GM12874 (cell line): ENCODE data around the gene PTPRR.

Experiments
- TF ChIP-seq, protein P1 (sequence below): IDR thresholded peaks from 2 replicates; pipeline ENCODE4 v1.5.1; 2011; ENCODE audit warnings: low read depth, mild to moderate bottlenecking, control low read depth, low read length, moderate library complexity; ENCODE audit not compliant: insufficient read depth

The PTPRR gene

DNA sequence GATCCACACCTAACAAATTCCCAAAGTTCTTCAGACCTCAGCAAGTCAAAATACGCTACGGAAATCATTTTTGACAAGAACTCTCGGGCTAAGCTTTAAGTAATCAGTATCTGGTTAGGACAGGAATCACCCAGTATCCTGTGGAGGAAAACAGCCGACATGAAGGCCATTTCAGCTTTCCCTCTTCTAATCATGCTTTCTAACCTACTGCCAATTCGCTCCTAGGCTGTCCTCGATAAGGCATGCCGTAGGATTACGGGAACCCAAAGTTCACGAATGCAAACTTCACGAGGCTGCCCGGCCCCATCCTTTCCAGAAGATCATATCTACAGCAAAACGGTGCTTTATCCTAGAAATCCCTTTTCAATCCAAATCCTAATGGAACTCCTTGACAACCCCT is 201.5 kb downstream of the PTPRR start:
- TF ChIP-seq, protein P1, sequence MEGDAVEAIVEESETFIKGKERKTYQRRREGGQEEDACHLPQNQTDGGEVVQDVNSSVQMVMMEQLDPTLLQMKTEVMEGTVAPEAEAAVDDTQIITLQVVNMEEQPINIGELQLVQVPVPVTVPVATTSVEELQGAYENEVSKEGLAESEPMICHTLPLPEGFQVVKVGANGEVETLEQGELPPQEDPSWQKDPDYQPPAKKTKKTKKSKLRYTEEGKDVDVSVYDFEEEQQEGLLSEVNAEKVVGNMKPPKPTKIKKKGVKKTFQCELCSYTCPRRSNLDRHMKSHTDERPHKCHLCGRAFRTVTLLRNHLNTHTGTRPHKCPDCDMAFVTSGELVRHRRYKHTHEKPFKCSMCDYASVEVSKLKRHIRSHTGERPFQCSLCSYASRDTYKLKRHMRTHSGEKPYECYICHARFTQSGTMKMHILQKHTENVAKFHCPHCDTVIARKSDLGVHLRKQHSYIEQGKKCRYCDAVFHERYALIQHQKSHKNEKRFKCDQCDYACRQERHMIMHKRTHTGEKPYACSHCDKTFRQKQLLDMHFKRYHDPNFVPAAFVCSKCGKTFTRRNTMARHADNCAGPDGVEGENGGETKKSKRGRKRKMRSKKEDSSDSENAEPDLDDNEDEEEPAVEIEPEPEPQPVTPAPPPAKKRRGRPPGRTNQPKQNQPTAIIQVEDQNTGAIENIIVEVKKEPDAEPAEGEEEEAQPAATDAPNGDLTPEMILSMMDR, result no peak

DNA sequence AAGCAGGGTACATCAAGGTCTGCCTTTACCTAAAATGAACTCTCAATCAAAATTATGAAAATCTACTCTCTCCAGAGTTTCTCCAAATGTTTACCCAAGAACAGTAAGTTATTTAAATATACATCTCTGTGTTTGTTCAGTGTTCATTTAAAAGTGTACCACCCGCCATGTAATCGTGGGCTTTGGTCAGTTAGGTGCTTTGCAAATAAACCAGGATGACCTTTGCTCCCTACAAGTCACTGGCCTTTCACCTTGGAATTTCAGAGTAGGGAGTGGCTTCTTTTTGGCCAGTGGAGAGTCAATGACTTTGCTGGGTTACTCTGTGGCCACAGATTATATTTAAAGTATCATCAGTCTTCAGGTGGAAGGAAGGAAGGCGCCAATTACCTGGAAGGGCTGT is 208.7 kb downstream of the PTPRR start:
- TF ChIP-seq, protein P1, result no peak

DNA sequence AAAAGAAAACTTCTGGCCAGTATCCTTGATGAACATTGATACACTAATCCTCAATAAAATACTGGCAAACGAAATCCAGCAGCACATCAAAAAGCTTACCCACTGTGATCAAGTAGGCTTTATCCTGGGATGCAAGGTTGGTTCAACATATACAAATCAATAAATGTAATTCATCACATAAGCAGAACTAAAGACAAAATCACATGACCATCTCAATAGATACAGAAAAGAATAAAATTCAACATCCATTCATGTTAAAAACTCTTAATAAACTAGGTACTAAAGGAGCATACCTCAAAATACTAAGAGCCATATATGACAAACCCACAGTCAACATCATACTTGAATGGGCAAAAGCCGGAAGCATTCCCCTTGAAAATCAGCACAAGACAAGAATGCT is 211.5 kb downstream of the PTPRR start:
- TF ChIP-seq, protein P1, result no peak

DNA sequence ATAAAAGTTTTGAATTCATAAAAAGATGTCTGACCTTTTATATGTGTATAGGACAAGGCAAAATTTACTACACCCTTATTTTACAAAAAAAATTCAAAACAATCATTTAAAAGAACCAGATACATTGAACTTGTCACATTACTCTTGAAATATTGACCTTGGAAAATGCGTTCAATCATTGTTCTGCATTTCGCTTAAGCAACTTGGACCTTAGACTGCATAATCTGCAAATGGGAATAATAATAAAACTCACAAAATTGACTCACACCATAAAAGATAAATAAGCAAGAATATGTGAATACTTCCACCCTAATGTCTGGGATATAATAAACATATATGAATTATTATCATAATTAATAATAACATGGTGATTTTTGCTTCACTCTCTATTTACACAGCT is 213.9 kb downstream of the PTPRR start:
- TF ChIP-seq, protein P1, result no peak

DNA sequence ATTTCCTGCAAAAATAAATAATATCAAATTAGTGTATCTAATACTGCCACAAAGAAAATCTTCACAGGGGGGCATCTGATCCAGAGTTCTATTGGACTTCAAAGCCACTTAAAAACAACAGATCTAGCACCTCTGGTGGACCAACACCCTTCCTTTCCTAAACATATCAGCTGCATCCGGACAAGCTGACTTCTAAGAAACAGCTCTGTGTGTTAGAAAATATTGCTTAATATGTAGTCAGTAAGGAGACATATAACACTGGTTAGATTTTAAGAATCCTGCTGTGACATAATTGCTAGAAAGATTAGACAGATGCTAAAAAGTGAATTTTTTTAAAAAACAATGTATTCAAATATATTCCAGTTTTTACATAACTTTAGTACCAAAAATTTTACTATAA is 222.2 kb downstream of the PTPRR start:
- TF ChIP-seq, protein P1, result no peak

DNA sequence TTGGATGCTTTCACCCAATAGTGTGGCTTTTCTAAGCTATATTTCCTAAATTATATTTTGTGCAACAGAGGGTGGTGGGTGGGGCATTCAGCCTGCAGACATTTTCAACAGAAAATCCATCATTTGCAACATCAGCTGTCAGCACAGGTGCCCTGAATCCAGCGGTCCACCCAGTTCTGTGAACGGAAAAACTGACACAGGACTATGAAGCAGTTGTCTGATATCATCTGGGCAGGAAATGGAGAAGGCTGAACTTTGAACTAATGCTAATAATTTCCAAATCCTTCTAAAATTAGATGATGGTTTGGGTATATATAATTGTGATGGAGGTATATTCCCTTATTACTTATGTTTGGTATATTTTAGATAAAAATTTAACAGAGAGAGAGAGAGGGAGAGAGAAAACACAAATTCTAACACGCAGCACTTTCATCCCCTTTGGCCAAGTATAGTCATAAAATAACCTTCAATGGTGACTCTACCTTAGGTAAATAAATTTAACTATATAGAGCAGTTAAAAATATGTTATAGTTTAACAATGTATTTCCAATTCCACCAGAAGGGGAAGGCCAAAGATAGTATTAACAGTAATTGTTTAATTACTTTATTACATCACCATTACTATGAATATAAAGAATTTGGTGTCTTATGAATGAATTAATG is 225.0 kb downstream of the PTPRR start:
- TF ChIP-seq, protein P1, result no peak

DNA sequence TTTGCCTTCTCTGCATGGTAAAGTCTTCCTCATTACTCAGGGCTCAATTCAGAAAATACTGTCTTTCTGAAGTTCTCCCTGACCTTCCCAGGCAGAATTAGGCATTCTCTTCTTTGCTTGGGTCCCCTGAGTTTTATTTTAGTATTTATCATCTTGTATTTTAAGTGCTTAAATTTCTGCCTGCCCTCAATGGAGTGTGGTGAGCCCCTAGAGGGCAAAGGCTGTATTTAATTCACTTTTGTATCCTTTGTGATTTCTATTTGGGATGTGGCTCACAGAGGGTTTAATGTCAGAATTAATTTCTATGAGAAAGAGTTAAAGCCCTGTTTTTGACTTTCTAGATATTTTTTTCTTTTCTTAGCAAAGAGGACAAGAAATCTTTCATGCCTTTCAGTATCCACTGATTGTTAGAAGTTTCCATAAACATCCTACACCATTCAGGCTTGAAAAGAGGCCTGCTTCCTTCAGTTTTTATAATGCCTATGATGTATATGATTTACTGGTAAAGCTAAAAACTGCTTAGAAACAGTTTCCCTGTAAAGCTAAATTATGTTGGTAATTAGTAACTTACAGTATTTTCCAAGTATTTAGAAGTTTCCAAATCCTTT is 227.8 kb downstream of the PTPRR start:
- TF ChIP-seq, protein P1, result no peak
